Fibroblast of villous mesenchyme (primary cell): Measurements from ENCODE around the gene KARS1. TPM values are rescaled to one million over a fixed set of nuclear protein-coding genes. Genes with fewer than 3 reads are reported as not detected.
A peak's percentile ranks its signal among the peaks of the same experiment; 100 is the strongest.

Experiments used
- DNase-seq: peaks from one replicate; pipeline ENCODE4 v3.0.0-alpha.2; 2010; ENCODE audit warnings: low read depth
- H3K4me3 ChIP-seq: 2 replicates; pipeline ENCODE4 v1.5.1; 2011; ENCODE audit warnings: low read depth, mild to moderate bottlenecking, low read length
- CTCF ChIP-seq: IDR thresholded peaks from 2 replicates; pipeline ENCODE4 v1.5.1; 2012; ENCODE audit warnings: low read depth, mild to moderate bottlenecking, low read length; ENCODE audit not compliant: insufficient read depth
- total RNA-seq: library from RNA; depleted of rRNA; stranded (reverse); fragments of >200 nt; gene quantifications from 2 replicates; pipeline ENCODE4 v1.2.3, GENCODE V29; 2012

Gene KARS1
- total RNA-seq, 1 donor: 157 TPM

GRCh38 chr16:75628351-75628750 lies 19.1 kb downstream of the KARS1 start:
- no peak overlapping the region for H3K4me3 ChIP-seq
- DNase-seq: no peak
- no peak for TF ChIP-seq CTCF

GRCh38 chr16:75627851-75628250 lies 19.6 kb downstream of the KARS1 start:
- no peak overlapping the region for H3K4me3 ChIP-seq
- DNase-seq: peak; percentile 89
- no peak for TF ChIP-seq CTCF

GRCh38 chr16:75626806-75627205 lies 20.7 kb downstream of the KARS1 start:
- H3K4me3 ChIP-seq: no peak overlapping the region
- DNase-seq: no peak
- TF ChIP-seq CTCF: no peak

- DNase-seq: peak; percentile 97
- no peak overlapping the region for H3K4me3 ChIP-seq
- TF ChIP-seq CTCF: no peak
These were observed 22.5 kb downstream of the KARS1 start for GRCh38 chr16:75624921-75625334.

GRCh38 chr16:75622761-75623605 lies 24.5 kb downstream of the KARS1 start, which contains the start of gene ADAT1:
ADAT1 (minus strand) TSS chr16:75623281; CDS start chr16:75620799, 2,482 bp downstream.
- TF ChIP-seq CTCF: no peak
- DNase-seq: peak; percentile 99
- H3K4me3 ChIP-seq: peak within 1 kb of the TSS; percentile 67

- TF ChIP-seq CTCF: peak; percentile 66
- H3K4me3 ChIP-seq: no peak overlapping the region
- peak; percentile 67 for DNase-seq
These were observed 26.3 kb downstream of the KARS1 start for GRCh38 chr16:75621170-75621477.
